ENCODE measurements around the gene TRIP6. TPM values are rescaled to one million over a fixed set of nuclear protein-coding genes. Genes with fewer than 3 reads are reported as not detected.

Gene TRIP6
- total and polyA plus RNA-seq, 2 of the 8 experiments (the other 6 are each of a cell fraction or from before 2014, with no cell fraction given), result 88.4 to 103 TPM

GRCh38 chr7:100874577-100875355, 7.6 kb downstream of the TRIP6 start, which contains the start of gene SRRT (continued):
- TF ChIP-seq CHD7 (IDR thresholded peaks at IDR 0.05; ENCODE audit: insufficient replicate concordance, low read length) (no peak), SP1 (IDR thresholded peaks at IDR 0.05; ENCODE audit: low read depth, low read length) (peak; percentile 75), POU5F1 (IDR thresholded peaks at IDR 0.05; ENCODE audit: low read depth, low read length) (no peak), HDAC6 (IDR thresholded peaks at IDR 0.05; ENCODE audit: low read depth, low read length) (no peak), ZNF274 (IDR thresholded peaks at IDR 0.05; ENCODE audit: borderline replicate concordance, extremely low read depth, low read length) (no peak), SUZ12 (IDR thresholded peaks at IDR 0.05; ENCODE audit: low read length) (no peak), TCF12 (IDR thresholded peaks at IDR 0.05; ENCODE audit: low read depth, low read length) (no peak), BCL11A (IDR thresholded peaks at IDR 0.05; ENCODE audit: low read depth in 2 of 2, low read length in 2 of 2) (no peak), MAFK (IDR thresholded peaks at IDR 0.05; ENCODE audit: low read depth, low read length) (no peak; the same call in 1 of the 2 replicates), EP300 (IDR thresholded peaks at IDR 0.05; ENCODE audit: borderline replicate concordance in 1 of 2, low read depth in 2 of 2, low read length in 2 of 2) (no peak; a peak in 1 of 3 replicates), CREB1 (IDR thresholded peaks at IDR 0.05) (peak; percentile 77)
